ENCODE results near the gene SPAG9. TPM values are rescaled to one million over a fixed set of nuclear protein-coding genes. Genes with fewer than 3 reads are reported as not detected.

The SPAG9 gene
- total RNA-seq, 1 experiment from 2014 or later, result 129 TPM

GRCh38 chr17:51015145-51015558 lies 105.5 kb downstream of the SPAG9 start:
- Mint-ChIP-seq H3K4me1 (ENCODE audit: low read depth, unreplicated experiment) (no peaks in the 10 kb centered on the region), H3K9me3 (ENCODE audit: low read depth, unreplicated experiment) (no peaks in the 10 kb centered on the region), H3K27ac (ENCODE audit: unreplicated experiment) (no peak overlapping the region), H3K36me3 (ENCODE audit: insufficient read depth, unreplicated experiment) (peaks cover 2% of the 10 kb centered on the region), H3K27me3 (ENCODE audit: unreplicated experiment) (no peaks in the 10 kb centered on the region), H3K4me3 (ENCODE audit: low read depth, unreplicated experiment) (no peak overlapping the region)
- CTCF ChIA-PET, result interaction anchor here (0.6 kb wide), 1 partner anchor 13 kb away, joined by 3 read pairs; no protein-coding TSS in a partner anchor
- DNase-seq, result no peak
- BruUV-seq (replicated peaks), result no TSS peak
- intact Hi-C loops (cut with micrococcal nuclease; ENCODE audit: unreplicated experiment), result no loop called here
- no peak for TF ChIP-seq CTCF (IDR thresholded peaks at IDR 0.05; ENCODE audit: unreplicated experiment)

DNA sequence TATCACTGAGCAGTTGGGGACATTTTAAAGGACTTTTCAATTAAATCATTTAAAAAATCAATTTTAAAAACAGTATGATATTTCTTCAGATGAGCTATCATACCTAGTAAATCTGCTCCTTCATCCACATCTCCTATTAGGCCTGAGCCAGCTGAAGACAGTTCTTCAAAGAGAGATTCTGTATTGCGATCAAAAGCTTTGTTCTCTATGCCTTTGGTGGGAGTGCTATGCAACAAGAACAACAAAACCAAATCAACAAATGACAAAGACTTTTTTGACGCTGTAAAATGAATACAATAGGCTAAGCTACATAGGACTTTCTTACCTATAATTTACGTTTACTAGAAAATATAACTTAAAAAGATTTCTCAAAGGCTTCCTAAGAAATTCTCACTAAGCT lies 106.5 kb downstream of the SPAG9 start:
- no peak overlapping the region for H3K27ac Mint-ChIP-seq (ENCODE audit: unreplicated experiment)
- no peaks in the 10 kb centered on the region for H3K27me3 Mint-ChIP-seq (ENCODE audit: unreplicated experiment)
- H3K36me3 Mint-ChIP-seq (ENCODE audit: insufficient read depth, unreplicated experiment), result peaks cover 4% of the 10 kb centered on the region
- no peaks in the 10 kb centered on the region for H3K4me1 Mint-ChIP-seq (ENCODE audit: low read depth, unreplicated experiment)
- H3K4me3 Mint-ChIP-seq (ENCODE audit: low read depth, unreplicated experiment), result no peak overlapping the region
- H3K9me3 Mint-ChIP-seq (ENCODE audit: low read depth, unreplicated experiment), result no peaks in the 10 kb centered on the region
- CTCF ChIA-PET, result interaction anchor here (1.0 kb wide), 1 partner anchor 10 kb away, joined by 3 read pairs; no protein-coding TSS in a partner anchor
- no peak for TF ChIP-seq CTCF (IDR thresholded peaks at IDR 0.05; ENCODE audit: unreplicated experiment)
- DNase-seq, result no peak
- BruUV-seq (replicated peaks), result no TSS peak
- intact Hi-C loops (cut with micrococcal nuclease; ENCODE audit: unreplicated experiment), result no loop called here

GRCh38 chr17:51013322-51013721 lies 107.3 kb downstream of the SPAG9 start:
- intact Hi-C loops (cut with micrococcal nuclease; ENCODE audit: unreplicated experiment), result no loop called here
- no TSS peak for BruUV-seq (replicated peaks)
- H3K27me3 Mint-ChIP-seq (ENCODE audit: unreplicated experiment), result no peaks in the 10 kb centered on the region

DNA sequence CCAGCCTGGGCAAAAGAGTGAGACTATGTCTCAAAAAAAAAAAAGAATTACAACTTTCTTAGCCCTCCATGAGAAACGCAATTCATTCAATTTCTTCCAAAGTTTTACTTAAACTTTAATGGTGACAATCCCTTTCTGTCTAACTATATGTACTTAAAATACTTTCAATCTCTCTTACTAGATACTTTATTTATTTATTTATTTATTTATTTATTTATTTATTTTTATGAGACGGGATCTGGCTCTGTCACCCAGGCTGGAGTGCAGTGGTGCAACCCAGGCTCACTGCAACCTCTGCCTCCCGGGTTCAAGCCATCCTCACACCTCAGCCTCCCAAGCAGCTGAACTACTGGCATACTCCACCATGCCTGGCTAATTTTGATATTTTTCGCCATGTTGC lies 108.1 kb downstream of the SPAG9 start:
- peaks cover 12% of the 10 kb centered on the region for H3K36me3 Mint-ChIP-seq (ENCODE audit: insufficient read depth, unreplicated experiment)
- no peak for TF ChIP-seq CTCF (IDR thresholded peaks at IDR 0.05; ENCODE audit: unreplicated experiment)
- CTCF ChIA-PET, result no interaction called here
- no peaks in the 10 kb centered on the region for H3K4me1 Mint-ChIP-seq (ENCODE audit: low read depth, unreplicated experiment)
- H3K27ac Mint-ChIP-seq (ENCODE audit: unreplicated experiment), result no peak overlapping the region
- H3K9me3 Mint-ChIP-seq (ENCODE audit: low read depth, unreplicated experiment), result no peaks in the 10 kb centered on the region
- no peak for DNase-seq
- BruUV-seq (replicated peaks), result no TSS peak
- H3K27me3 Mint-ChIP-seq (ENCODE audit: unreplicated experiment), result no peaks in the 10 kb centered on the region
- intact Hi-C loops (cut with micrococcal nuclease; ENCODE audit: unreplicated experiment), result no loop called here
- no peak overlapping the region for H3K4me3 Mint-ChIP-seq (ENCODE audit: low read depth, unreplicated experiment)

More at GRCh38 chr17:51013322-51013721, 107.3 kb downstream of the SPAG9 start:
- Mint-ChIP-seq H3K27ac (ENCODE audit: unreplicated experiment) (no peak overlapping the region), H3K36me3 (ENCODE audit: insufficient read depth, unreplicated experiment) (peaks cover 8% of the 10 kb centered on the region), H3K4me3 (ENCODE audit: low read depth, unreplicated experiment) (no peak overlapping the region), H3K9me3 (ENCODE audit: low read depth, unreplicated experiment) (no peaks in the 10 kb centered on the region), H3K4me1 (ENCODE audit: low read depth, unreplicated experiment) (no peaks in the 10 kb centered on the region)
- TF ChIP-seq CTCF (IDR thresholded peaks at IDR 0.05; ENCODE audit: unreplicated experiment), result no peak
- DNase-seq, result no peak
- CTCF ChIA-PET, result interaction anchor here (1.0 kb wide), 1 partner anchor 9 kb away, joined by 3 read pairs; no protein-coding TSS in a partner anchor

Data from Calu3 (cell line).